K562 (cell line): ENCODE measurements around the gene CAMK2D. TPM values are rescaled to one million over a fixed set of nuclear protein-coding genes. Genes with fewer than 3 reads are reported as not detected.

Experiments
- ATAC-seq: fragments of 200-7000 bp; cut with Tn5 transposase; 3 replicates; pipeline ENCODE4 v1.9.1; 2020; ENCODE audit warnings: moderate library complexity
- BruUV-seq: library from RNA; stranded (reverse); fragments of 400-500 nt; replicated peaks from 2 replicates; lab custom pipeline; 2021; lab: Mats Ljungman, UMichigan
- CTCF ChIA-PET: fragments of 300-600 bp; formaldehyde crosslinking; extraction: SDS; loops from one replicate; lab custom pipeline; 2021; ENCODE audit warnings: low intra/inter-chr PET ratio; lab: Yijun Ruan, JAX
- POLR2A ChIA-PET: fragments of 300-600, 350-650 bp; sonication (Branson Sonifier 250); formaldehyde crosslinking; extraction: SDS; loops from one replicate; lab custom pipeline; 2021; ENCODE audit warnings: antibody characterized with exemption, inconsistent platforms; lab: Yijun Ruan, JAX
- DNase-seq, 4 experiments: peaks; one replicate each; pipeline versions ENCODE4 v3.0.0 to v3.0.0-alpha.2; 2011 to 2018; ENCODE audit warnings: low spot score in 3 of 4, mixed read lengths in 3 of 4; ENCODE audit errors: extremely low read depth in 1 of 4
- FAIRE-seq: peaks from 2 replicates; lab custom pipeline; 2011; peaks lifted over from hg19 to GRCh38; lab: Jason Lieb, UNC
- H2AFZ ChIP-seq: 2 replicates; pipeline ENCODE4 v1.6.0; 2011; ENCODE audit warnings: low read depth, low read length, control low read depth, inconsistent platforms
- H3K27ac ChIP-seq: fragments of 200-600 bp; 3 replicates; pipeline ENCODE4 v1.8.0; 2011; ENCODE audit warnings: low read depth, mild to moderate bottlenecking, control low read depth, inconsistent platforms, low read length, moderate library complexity, mixed read lengths; ENCODE audit errors: extremely low read depth
- H3K27me3 ChIP-seq, 2 experiments: fragments of 300-600 bp in 1 of 2; 2 replicates in 1 of 2; 3 replicates in 1 of 2; pipeline versions ENCODE4 v1.6.0 to v1.8.0; 2011; ENCODE audit warnings: inconsistent platforms in 2 of 2, low read length in 2 of 2, mild to moderate bottlenecking in 1 of 2, mixed read lengths in 1 of 2, moderate library complexity in 1 of 2; ENCODE audit not compliant: control insufficient read depth in 2 of 2, insufficient read depth in 2 of 2
- H3K36me3 ChIP-seq: fragments of 300-600 bp; 3 replicates; pipeline ENCODE4 v1.8.0; 2011; ENCODE audit warnings: mild to moderate bottlenecking, low read length, inconsistent platforms; ENCODE audit not compliant: control insufficient read depth, insufficient read depth
- H3K4me1 ChIP-seq, 2 experiments: fragments of 200-600 bp in 1 of 2; replicated peaks in 1 of 2; 2 replicates in 1 of 2; 3 replicates in 1 of 2; pipeline versions ENCODE4 v1.5.1 to v1.8.0; 2011; ENCODE audit warnings: inconsistent platforms in 2 of 2, low read length in 2 of 2, mild to moderate bottlenecking in 1 of 2, mixed read lengths in 1 of 2, moderate library complexity in 1 of 2; ENCODE audit not compliant: control insufficient read depth in 2 of 2, insufficient read depth in 2 of 2
- H3K4me2 ChIP-seq: 2 replicates; pipeline ENCODE4 v1.6.1; 2011; ENCODE audit warnings: low read length, control low read depth, inconsistent platforms, mixed read lengths; ENCODE audit not compliant: insufficient read depth
- H3K4me3 ChIP-seq: fragments of 200-600 bp; sonication (generic), shearing (Covaris generic); 2 replicates; pipeline ENCODE4 v1.5.1; 2016; ENCODE audit warnings: control low read depth, inconsistent platforms
- H3K79me2 ChIP-seq: fragments of 200-600 bp; 3 replicates; pipeline ENCODE4 v1.8.0; 2011; ENCODE audit warnings: low read length, inconsistent platforms; ENCODE audit not compliant: control insufficient read depth, insufficient read depth
- H3K9ac ChIP-seq, 2 experiments: 2 replicates each; pipeline versions ENCODE4 v1.6.0 to v1.6.1; 2011; ENCODE audit warnings: low read depth in 2 of 2, low read length in 2 of 2, control low read depth in 1 of 2, inconsistent platforms in 1 of 2, mild to moderate bottlenecking in 1 of 2, mixed read lengths in 1 of 2; ENCODE audit not compliant: insufficient read depth in 1 of 2
- H3K9me1 ChIP-seq: one replicate; pipeline ENCODE4 v1.6.0; 2011; ENCODE audit warnings: inconsistent platforms, mild to moderate bottlenecking, low read length, moderate library complexity; ENCODE audit not compliant: control insufficient read depth, insufficient read depth
- H3K9me3 ChIP-seq: replicated peaks from 2 replicates; pipeline ENCODE4 v1.5.1; 2011; ENCODE audit warnings: low read depth, low read length, inconsistent platforms; ENCODE audit not compliant: control insufficient read depth, insufficient read depth
- H4K20me1 ChIP-seq: replicated peaks from 2 replicates; pipeline ENCODE4 v1.6.1; 2011; ENCODE audit warnings: low read length, inconsistent platforms, mixed read lengths; ENCODE audit not compliant: control insufficient read depth, insufficient read depth
- ELF4 ChIP-seq: fragments of 450-650 bp; formaldehyde crosslinking; IDR thresholded peaks from 2 replicates; pipeline ENCODE4 v1.4.0; 2022; ENCODE audit warnings: missing genetic modification characterization
- RNF219 ChIP-seq: fragments of 250-450 bp; sonication (Bioruptor Pico); IDR thresholded peaks from 2 replicates; pipeline ENCODE4 v1.5.0; 2022; ENCODE audit warnings: mild to moderate bottlenecking
- ZFPM2 ChIP-seq: fragments of 250-450 bp; sonication (Bioruptor Pico); IDR thresholded peaks from 2 replicates; pipeline ENCODE4 v1.5.1; 2022; ENCODE audit warnings: mild to moderate bottlenecking
- WGBS: fragments of 100-300 bp; shearing (Covaris generic); methylation state at CpG from one replicate; pipeline ENCODE4 v1.1.6; 2016; ENCODE audit warnings: low coverage, mixed read lengths; ENCODE audit not compliant: insufficient coverage; ENCODE audit errors: missing lambda C conversion rate; 5-methylcytosine and 5-hydroxymethylcytosine counted together
- in situ Hi-C: fragments of 300-500 bp; cut with MboI; formaldehyde crosslinking; loops from 4 replicates; pipeline ENCODE4 v1.15.0; 2018; ENCODE audit warnings: inconsistent platforms, mixed read lengths
- intact Hi-C: fragments of 100-400 bp; cut with micrococcal nuclease; formaldehyde crosslinking; loops from 2 replicates; pipeline ENCODE4 v1.14.2; 2022
- polyA plus RNA-seq, 8 experiments: library from polyadenylated mRNA; depleted of rRNA in 4 of 8; stranded (reverse) in 5 of 8; unstranded in 3 of 8; fragments of >200 nt; fragmentation: Nextera tagmentation in 2 of 8; fragmentation: Illumina TruSeq in 1 of 8; extraction: Ambion mirVana in 2 of 8; extraction: Trizol in 1 of 8; gene quantifications; 2 replicates each; pipeline versions ENCODE4 v1.2.1 to v1.2.3, GENCODE V29; 2011 to 2014; ENCODE audit warnings: inconsistent platforms in 1 of 8, missing spikeins in 1 of 8
- total RNA-seq, 7 experiments: library from RNA; depleted of rRNA in 6 of 7; stranded (reverse); fragments of >200 nt in 6 of 7; fragmentation: Illumina TruSeq in 2 of 7; extraction: Trizol in 2 of 7; gene quantifications; 2 replicates each; pipeline versions ENCODE4 v1.2.1 to v1.2.3, GENCODE V29; 2011 to 2021; ENCODE audit warnings: low replicate concordance in 1 of 7
- TF ChIP-seq, protein P1 (sequence below): fragments of 450-650 bp; IDR thresholded peaks from 2 replicates; pipeline ENCODE4 v1.6.1; 2018; ENCODE audit not compliant: partially characterized antibody
- TF ChIP-seq, protein P2 (sequence below): fragments of 450-650 bp; IDR thresholded peaks from 2 replicates; pipeline ENCODE4 v1.6.1; 2016; ENCODE audit warnings: low read depth

CAMK2D gene
- total and polyA plus RNA-seq, 9 of the 15 experiments (the other 6 are each of a cell fraction or from before 2014, with no cell fraction given) = 0.01 to 0.33 (median 0.04) TPM; not detected in 2

DNA sequence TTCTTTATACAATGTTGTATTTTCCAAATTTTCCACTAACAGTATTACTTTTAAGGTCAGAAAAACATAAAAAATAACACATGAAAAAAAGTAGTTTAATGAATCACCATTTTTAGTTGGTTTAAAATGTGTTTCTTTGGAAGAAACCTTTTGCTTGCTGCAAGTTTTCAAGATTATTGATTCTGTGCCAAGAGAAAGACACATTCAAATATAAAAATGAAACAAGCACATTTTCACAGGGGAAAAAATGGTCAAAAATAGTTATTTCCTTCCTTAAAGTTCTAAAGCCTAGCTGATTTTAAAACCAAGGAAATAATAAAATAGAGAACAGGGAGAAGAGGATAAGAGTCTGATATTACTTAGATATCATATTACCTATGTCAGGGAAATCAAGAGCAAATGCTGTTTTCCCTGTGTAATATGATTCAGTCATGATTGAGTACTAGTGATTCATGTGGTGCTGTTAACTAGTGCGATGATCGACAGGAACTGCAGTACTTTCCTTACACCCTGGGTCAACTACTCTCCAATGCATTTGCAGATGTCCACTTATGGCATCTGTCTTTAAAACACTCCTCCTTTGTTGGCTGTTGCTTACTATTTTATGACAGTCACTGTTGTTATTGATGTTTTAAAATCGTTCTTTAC lies 103.8 kb downstream of the CAMK2D start:
- H3K9me3 ChIP-seq = 0 out of 2 replicates have a peak, but pooled peaks cover 2% of the 10 kb centered on the region
- CTCF ChIA-PET = no interaction called here
- no peaks in the 10 kb centered on the region for H3K27me3 ChIP-seq
- FAIRE-seq (no peak), DNase-seq (no peak), ATAC-seq (no peak)
- no peak overlapping the region for H3K4me2 ChIP-seq
- H4K20me1 ChIP-seq = no peaks in the 10 kb centered on the region
- no peaks in the 10 kb centered on the region for H3K4me1 ChIP-seq
- H3K27ac ChIP-seq = no peak overlapping the region
- H2AFZ ChIP-seq = no peak overlapping the region
- H3K4me3 ChIP-seq = no peak overlapping the region
- in situ Hi-C loops (no loop called here), intact Hi-C loops (no loop called here)
- no TSS peak for BruUV-seq
- no peaks in the 10 kb centered on the region for H3K9me1 ChIP-seq
- H3K9ac ChIP-seq = no peak overlapping the region
- 0% methylated on average over 3 of the region's 3 CpGs for WGBS
- no peaks in the 10 kb centered on the region for H3K36me3 ChIP-seq
- H3K79me2 ChIP-seq = no peaks in the 10 kb centered on the region
- POLR2A ChIA-PET = no interaction called here
- TF ChIP-seq, protein P1, sequence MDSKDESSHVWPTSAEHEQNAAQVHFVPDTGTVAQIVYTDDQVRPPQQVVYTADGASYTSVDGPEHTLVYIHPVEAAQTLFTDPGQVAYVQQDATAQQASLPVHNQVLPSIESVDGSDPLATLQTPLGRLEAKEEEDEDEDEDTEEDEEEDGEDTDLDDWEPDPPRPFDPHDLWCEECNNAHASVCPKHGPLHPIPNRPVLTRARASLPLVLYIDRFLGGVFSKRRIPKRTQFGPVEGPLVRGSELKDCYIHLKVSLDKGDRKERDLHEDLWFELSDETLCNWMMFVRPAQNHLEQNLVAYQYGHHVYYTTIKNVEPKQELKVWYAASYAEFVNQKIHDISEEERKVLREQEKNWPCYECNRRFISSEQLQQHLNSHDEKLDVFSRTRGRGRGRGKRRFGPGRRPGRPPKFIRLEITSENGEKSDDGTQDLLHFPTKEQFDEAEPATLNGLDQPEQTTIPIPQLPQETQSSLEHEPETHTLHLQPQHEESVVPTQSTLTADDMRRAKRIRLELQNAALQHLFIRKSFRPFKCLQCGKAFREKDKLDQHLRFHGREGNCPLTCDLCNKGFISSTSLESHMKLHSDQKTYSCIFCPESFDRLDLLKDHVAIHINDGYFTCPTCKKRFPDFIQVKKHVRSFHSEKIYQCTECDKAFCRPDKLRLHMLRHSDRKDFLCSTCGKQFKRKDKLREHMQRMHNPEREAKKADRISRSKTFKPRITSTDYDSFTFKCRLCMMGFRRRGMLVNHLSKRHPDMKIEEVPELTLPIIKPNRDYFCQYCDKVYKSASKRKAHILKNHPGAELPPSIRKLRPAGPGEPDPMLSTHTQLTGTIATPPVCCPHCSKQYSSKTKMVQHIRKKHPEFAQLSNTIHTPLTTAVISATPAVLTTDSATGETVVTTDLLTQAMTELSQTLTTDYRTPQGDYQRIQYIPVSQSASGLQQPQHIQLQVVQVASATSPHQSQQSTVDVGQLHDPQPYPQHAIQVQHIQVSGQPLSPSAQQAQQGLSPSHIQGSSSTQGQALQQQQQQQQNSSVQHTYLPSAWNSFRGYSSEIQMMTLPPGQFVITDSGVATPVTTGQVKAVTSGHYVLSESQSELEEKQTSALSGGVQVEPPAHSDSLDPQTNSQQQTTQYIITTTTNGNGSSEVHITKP = no peak
- TF ChIP-seq RNF219 (no peak), ELF4 (CRISPR knock-in tag) (no peak), ZFPM2 (CRISPR knock-in tag) (no peak)
- TF ChIP-seq, protein P2, sequence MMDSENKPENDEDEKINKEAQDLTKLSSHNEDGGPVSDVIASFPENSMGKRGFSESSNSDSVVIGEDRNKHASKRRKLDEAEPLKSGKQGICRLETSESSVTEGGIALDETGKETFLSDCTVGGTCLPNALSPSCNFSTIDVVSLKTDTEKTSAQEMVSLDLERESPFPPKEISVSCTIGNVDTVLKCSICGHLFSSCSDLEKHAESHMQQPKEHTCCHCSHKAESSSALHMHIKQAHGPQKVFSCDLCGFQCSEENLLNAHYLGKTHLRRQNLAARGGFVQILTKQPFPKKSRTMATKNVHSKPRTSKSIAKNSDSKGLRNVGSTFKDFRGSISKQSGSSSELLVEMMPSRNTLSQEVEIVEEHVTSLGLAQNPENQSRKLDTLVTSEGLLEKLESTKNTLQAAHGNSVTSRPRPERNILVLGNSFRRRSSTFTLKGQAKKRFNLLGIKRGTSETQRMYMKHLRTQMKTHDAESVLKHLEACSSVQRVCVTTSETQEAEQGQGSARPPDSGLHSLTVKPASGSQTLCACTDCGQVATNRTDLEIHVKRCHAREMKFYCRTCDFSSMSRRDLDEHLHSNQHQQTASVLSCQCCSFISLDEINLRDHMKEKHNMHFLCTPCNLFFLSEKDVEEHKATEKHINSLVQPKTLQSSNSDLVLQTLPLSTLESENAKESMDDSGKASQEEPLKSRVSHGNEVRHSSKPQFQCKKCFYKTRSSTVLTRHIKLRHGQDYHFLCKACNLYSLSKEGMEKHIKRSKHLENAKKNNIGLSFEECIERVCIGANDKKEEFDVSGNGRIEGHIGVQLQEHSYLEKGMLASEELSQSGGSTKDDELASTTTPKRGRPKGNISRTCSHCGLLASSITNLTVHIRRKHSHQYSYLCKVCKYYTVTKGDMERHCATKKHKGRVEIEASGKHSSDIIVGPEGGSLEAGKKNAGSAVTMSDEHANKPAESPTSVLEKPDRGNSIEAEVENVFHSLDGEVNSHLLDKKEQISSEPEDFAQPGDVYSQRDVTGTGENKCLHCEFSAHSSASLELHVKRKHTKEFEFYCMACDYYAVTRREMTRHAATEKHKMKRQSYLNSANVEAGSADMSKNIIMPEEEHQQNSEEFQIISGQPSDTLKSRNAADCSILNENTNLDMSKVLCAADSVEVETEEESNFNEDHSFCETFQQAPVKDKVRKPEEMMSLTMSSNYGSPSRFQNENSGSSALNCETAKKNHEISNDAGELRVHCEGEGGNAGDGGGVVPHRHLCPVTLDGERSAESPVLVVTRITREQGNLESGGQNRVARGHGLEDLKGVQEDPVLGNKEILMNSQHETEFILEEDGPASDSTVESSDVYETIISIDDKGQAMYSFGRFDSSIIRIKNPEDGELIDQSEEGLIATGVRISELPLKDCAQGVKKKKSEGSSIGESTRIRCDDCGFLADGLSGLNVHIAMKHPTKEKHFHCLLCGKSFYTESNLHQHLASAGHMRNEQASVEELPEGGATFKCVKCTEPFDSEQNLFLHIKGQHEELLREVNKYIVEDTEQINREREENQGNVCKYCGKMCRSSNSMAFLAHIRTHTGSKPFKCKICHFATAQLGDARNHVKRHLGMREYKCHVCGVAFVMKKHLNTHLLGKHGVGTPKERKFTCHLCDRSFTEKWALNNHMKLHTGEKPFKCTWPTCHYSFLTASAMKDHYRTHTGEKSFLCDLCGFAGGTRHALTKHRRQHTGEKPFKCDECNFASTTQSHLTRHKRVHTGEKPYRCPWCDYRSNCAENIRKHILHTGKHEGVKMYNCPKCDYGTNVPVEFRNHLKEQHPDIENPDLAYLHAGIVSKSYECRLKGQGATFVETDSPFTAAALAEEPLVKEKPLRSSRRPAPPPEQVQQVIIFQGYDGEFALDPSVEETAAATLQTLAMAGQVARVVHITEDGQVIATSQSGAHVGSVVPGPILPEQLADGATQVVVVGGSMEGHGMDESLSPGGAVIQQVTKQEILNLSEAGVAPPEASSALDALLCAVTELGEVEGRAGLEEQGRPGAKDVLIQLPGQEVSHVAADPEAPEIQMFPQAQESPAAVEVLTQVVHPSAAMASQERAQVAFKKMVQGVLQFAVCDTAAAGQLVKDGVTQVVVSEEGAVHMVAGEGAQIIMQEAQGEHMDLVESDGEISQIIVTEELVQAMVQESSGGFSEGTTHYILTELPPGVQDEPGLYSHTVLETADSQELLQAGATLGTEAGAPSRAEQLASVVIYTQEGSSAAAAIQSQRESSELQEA = no peak
